Prostate gland (tissue), 2 donors: ENCODE results near the gene SLC33A1. TPM values are rescaled to one million over a fixed set of nuclear protein-coding genes. Genes with fewer than 3 reads are reported as not detected.
"Not testable (repeated sequence)": the region's sequence is repeated elsewhere in the genome, so short reads cannot be mapped to it uniquely, and the experiment has no call there.

Experiments
- DNase-seq: peaks from one replicate; pipeline ENCODE4 v3.0.0-alpha.2; 2019; ENCODE audit warnings: low spot score
- H3K27ac ChIP-seq, 2 donors: fragments of 200-600 bp; sonication (generic); 2 replicates each; pipeline ENCODE4 v1.5.1; 2017 to 2019
- H3K27me3 ChIP-seq: fragments of 200-600 bp; sonication (generic); replicated peaks from 2 replicates; pipeline ENCODE4 v1.5.1; 2019; ENCODE audit not compliant: insufficient read depth
- H3K36me3 ChIP-seq, 2 donors: fragments of 200-600 bp; sonication (generic); 1 replicate in 1 of 2; 2 replicates in 1 of 2; pipeline versions ENCODE4 v1.5.1 to v1.8.1; 2017 to 2019
- H3K4me1 ChIP-seq: fragments of 200-600 bp; sonication (generic); replicated peaks from 2 replicates; pipeline ENCODE4 v1.5.1; 2019
- H3K4me3 ChIP-seq, 2 donors: fragments of 200-600 bp; sonication (generic); 2 replicates each; pipeline ENCODE4 v1.5.1; 2017 to 2019
- H3K9me3 ChIP-seq: fragments of 200-600 bp; sonication (generic); 2 replicates; pipeline ENCODE4 v1.5.1; 2017
- POLR2A ChIP-seq: fragments of 450-650 bp; IDR thresholded peaks from one replicate; pipeline ENCODE4 v1.6.1; 2016; ENCODE audit warnings: antibody characterized with exemption, mild to moderate bottlenecking
- POLR2AphosphoS5 ChIP-seq: sonication (generic); formaldehyde crosslinking; IDR thresholded peaks from one replicate; pipeline ENCODE4 v1.6.1; 2017; ENCODE audit warnings: antibody characterized with exemption
- WGBS: methylation state at CpG from one replicate; pipeline ENCODE4 v1.1.5; 2018; 5-methylcytosine and 5-hydroxymethylcytosine counted together
- intact Hi-C: fragments of 100-400 bp; cut with DNase I; formaldehyde crosslinking; loops from one replicate; pipeline ENCODE4 v1.14.2; 2022
- total RNA-seq, 2 donors: library from RNA; depleted of rRNA; stranded (reverse); fragments of >200 nt; gene quantifications; one replicate each; pipeline ENCODE4 v1.1.0, GENCODE V29; 2016
- TF ChIP-seq, protein P1 (sequence below), 4 experiments: fragments of 200-600 bp in 2 of 4; fragments of 450-650 bp in 2 of 4; sonication (generic) in 2 of 4; IDR thresholded peaks; 1 replicate in 3 of 4; 2 replicates in 1 of 4; pipeline ENCODE4 v1.5.1; 2016 to 2019; ENCODE audit warnings: antibody characterized with exemption in 4 of 4, mild to moderate bottlenecking in 2 of 4, moderate library complexity in 2 of 4

Gene SLC33A1
- total RNA-seq, 2 donors from 2014 or later, result 43.4 to 43.9 TPM

DNA sequence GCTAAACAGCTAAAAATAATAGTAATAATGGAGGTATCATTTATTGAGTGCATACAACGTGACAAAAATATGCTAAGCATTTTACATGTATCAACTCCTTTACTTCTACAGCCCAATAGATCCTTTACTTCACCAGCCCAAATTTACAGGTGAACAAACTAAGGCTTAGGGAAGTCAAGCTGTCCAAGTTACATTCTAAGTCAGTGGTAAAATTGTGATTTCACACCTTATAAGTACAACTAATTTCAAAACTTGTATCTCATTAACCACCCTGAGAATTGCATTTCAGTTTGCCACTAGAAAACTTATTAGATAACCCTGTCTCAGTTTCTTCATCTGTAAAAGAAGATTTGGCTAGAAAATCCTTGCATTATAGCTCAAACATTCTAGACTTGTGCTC lies 10.7 kb downstream of the SLC33A1 start:
- 57% methylated on average over 1 of the region's 1 CpG for WGBS
- Histone ChIP-seq H3K27ac (no peak overlapping the region), H3K9me3 (no peaks in the 10 kb centered on the region), H3K36me3 (no peaks in the 10 kb centered on the region), H3K27me3 (no peaks in the 10 kb centered on the region), H3K4me3 (no peak overlapping the region), H3K4me1 (no peaks in the 10 kb centered on the region)
- no peak for DNase-seq
- TF ChIP-seq POLR2AphosphoS5, result no peak
- intact Hi-C loops, result no loop called here

DNA sequence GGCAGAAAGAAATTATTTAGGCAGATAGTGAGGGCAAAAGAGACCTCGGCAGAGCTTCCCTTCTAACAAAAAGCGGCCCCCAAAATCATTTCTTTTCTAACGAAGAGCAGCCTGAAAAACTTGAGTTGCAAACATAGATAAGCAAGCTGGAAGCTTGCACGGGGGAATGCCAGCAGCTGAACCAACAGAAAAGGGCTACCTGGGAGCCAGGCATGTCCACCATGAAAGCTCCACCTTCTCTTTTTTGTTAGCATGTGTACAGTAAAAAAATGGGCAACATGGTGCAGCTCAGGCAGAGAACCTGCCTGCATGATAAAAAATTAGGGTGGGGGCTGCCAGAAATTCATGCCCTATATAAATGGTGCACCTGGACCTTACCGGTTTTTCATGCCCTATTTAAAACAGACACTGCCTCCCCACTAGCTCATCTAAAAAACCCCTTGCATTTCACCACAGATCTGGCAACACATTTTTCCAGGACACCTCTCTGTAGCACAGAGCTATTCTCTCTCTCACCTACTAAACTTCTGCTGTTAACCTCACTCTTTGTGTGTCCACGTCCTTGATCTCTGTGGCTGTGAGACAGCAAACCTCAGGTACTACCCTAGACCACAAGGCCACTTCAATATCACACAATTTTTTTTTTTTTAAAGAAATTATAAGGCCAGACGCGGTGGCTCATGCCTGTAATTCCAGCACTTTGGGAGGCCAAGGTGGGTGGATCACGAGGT lies 18.7 kb downstream of the SLC33A1 start:
- intact Hi-C loops, result no loop called here
- no peak for DNase-seq
- no peaks in the 10 kb centered on the region for H3K36me3 ChIP-seq

DNA sequence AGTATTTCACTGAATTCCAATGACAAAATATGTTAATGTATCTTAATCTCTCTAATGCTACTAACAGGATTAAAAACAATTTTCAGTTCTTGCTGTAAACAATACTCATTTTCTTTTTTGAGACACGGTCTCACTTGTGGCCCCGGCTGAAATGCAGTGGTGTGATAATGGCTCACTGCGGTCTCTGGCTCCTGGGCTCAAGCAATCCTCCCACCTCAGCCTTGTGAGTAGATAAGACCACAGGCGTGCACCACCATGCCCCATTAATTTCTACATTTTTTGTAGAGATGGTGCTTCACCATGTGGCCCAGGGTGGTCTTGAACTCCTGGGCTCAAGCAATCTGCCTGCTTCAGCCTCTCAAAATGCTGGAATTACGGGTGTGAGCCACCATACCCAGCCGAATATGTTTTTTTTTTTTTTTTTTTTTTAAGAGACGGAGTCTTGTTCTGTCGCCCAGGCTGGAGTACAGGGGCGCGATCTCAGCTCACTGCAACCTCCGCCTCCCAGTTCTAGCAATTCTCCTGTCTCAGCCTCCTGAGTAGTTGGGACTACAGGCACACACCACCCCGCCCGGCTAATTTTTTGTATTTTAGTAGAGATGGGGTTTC lies 25.6 kb downstream of the SLC33A1 start:
- H3K27me3 ChIP-seq, DNase-seq, H3K9me3 ChIP-seq, H3K27ac ChIP-seq, H3K36me3 ChIP-seq, H3K4me3 ChIP-seq, H3K4me1 ChIP-seq, intact Hi-C loops: not testable (repeated sequence)
- WGBS, result 96% methylated on average over 13 of the region's 13 CpGs

More for the DNA sequence above, 18.7 kb downstream of the SLC33A1 start:
- TF ChIP-seq, protein P1, sequence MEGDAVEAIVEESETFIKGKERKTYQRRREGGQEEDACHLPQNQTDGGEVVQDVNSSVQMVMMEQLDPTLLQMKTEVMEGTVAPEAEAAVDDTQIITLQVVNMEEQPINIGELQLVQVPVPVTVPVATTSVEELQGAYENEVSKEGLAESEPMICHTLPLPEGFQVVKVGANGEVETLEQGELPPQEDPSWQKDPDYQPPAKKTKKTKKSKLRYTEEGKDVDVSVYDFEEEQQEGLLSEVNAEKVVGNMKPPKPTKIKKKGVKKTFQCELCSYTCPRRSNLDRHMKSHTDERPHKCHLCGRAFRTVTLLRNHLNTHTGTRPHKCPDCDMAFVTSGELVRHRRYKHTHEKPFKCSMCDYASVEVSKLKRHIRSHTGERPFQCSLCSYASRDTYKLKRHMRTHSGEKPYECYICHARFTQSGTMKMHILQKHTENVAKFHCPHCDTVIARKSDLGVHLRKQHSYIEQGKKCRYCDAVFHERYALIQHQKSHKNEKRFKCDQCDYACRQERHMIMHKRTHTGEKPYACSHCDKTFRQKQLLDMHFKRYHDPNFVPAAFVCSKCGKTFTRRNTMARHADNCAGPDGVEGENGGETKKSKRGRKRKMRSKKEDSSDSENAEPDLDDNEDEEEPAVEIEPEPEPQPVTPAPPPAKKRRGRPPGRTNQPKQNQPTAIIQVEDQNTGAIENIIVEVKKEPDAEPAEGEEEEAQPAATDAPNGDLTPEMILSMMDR (IDR thresholded peaks at IDR 0.05), result no peak
- TF ChIP-seq POLR2AphosphoS5, result no peak
- no peak for TF ChIP-seq POLR2A
- H3K9me3 ChIP-seq, result no peaks in the 10 kb centered on the region
- whole genome bisulfite sequencing, result 74% methylated on average over 9 of the region's 9 CpGs
- no peaks in the 10 kb centered on the region for H3K27me3 ChIP-seq
- no peaks in the 10 kb centered on the region for H3K4me1 ChIP-seq
- no peak overlapping the region for H3K27ac ChIP-seq
- H3K4me3 ChIP-seq, result no peak overlapping the region

DNA sequence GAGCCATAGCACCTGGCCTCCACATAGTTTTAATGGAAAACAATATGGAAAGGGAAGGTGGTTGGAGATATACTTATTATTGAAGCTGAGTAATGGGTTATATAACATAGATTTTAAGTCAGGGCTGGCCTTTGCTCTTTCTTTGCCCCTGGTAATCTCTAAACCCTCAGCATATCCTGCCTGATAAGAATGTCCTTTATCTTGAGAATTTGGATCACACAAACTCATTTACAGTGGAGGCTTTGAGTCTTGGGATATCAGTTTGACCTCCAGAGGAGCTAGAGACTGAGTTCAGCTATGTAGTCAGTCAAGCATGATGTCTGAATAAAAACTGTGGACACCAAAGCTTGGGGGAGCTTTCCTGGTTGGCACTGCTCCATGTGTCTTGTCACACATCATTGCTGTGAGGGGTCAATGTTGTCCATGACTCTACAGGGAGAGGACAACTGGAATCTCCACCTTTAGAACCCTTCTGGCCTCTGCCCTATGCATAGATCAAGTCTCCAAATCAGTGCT lies 39.1 kb downstream of the SLC33A1 start:
- no peak for TF ChIP-seq POLR2A
- TF ChIP-seq, protein P1 (IDR thresholded peaks at IDR 0.05), result no peak
- TF ChIP-seq POLR2AphosphoS5, result no peak
- no peak overlapping the region for H3K4me3 ChIP-seq
- H3K36me3 ChIP-seq, result no peaks in the 10 kb centered on the region
- H3K27ac ChIP-seq, result no peak overlapping the region
- no peaks in the 10 kb centered on the region for H3K27me3 ChIP-seq
- intact Hi-C loops, result no loop called here
- no peak for DNase-seq
- no peaks in the 10 kb centered on the region for H3K9me3 ChIP-seq
- no peaks in the 10 kb centered on the region for H3K4me1 ChIP-seq

DNA sequence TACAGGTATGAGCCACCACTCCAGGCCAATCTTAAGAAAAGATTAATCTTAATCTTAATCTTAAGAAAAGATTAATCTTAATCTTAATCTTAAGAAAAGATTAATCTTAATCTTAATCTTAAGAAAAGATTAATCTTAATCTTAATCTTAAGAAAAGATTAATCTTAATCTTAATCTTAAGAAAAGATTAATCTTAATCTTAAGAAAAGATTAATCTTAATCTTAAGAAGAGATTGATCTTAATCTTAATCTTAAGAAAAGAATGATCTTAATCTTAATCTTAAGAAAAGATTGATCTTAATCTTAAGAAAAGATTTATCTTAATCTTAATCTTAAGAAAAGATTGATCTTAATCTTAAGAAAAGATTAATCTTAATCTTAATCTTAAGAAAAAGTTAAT lies 41.0 kb downstream of the SLC33A1 start:
- DNase-seq, H3K9me3 ChIP-seq, H3K36me3 ChIP-seq, intact Hi-C loops, H3K4me1 ChIP-seq, H3K27me3 ChIP-seq, H3K4me3 ChIP-seq, H3K27ac ChIP-seq: not testable (repeated sequence)

DNA sequence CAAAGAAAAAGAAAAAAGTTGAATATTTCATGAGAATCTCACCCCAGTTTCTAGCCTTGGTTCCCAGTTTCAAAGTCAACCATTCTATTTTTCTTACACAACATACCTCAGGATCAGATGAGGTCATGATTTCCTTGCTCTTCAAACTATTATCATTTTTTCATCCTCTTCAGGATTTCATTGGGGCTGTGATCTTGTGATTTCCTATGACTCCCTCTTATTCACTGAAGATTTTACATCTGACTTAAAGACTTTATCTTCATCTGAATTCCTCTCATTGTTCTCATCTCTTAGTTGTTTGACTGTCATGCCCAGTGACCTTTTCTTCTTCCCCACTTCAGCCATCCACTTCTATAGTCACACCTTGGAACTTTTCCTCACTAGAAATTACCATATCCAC lies 45.0 kb downstream of the SLC33A1 start:
- H3K4me3 ChIP-seq, result no peak overlapping the region
- H3K27me3 ChIP-seq, result no peaks in the 10 kb centered on the region
- intact Hi-C loops, result loop anchor here (5.0 kb wide), 2 partner anchors 43 to 63 kb away; partner anchors contain the start of genes GMPS and SLC33A1
- H3K27ac ChIP-seq, result no peak overlapping the region
- no peaks in the 10 kb centered on the region for H3K36me3 ChIP-seq
- no peaks in the 10 kb centered on the region for H3K9me3 ChIP-seq
- no peak for DNase-seq
- TF ChIP-seq, protein P1 (IDR thresholded peaks at IDR 0.05), result no peak
- no peaks in the 10 kb centered on the region for H3K4me1 ChIP-seq
